Astrocyte of the cerebellum (primary cell): ENCODE results near the gene JPH3.

Source experiments
- DNase-seq: peaks from one replicate; pipeline ENCODE4 v3.0.0-alpha.2; 2011; ENCODE audit warnings: low read depth
- H3K4me3 ChIP-seq: 2 replicates; pipeline ENCODE4 v1.5.1; 2011; ENCODE audit warnings: mild to moderate bottlenecking, low read depth, low read length, moderate library complexity
- in situ Hi-C: cut with HindIII; loops from 2 replicates; pipeline ENCODE4 v1.10.0; 2017; ENCODE audit warnings: low sequenced_read_pairs
- TF ChIP-seq, protein P1 (sequence below): IDR thresholded peaks from 2 replicates; pipeline ENCODE4 v1.5.1; 2012; ENCODE audit warnings: low read length, low read depth, moderate library complexity, mild to moderate bottlenecking; ENCODE audit errors: missing control alignments

JPH3 gene

DNA sequence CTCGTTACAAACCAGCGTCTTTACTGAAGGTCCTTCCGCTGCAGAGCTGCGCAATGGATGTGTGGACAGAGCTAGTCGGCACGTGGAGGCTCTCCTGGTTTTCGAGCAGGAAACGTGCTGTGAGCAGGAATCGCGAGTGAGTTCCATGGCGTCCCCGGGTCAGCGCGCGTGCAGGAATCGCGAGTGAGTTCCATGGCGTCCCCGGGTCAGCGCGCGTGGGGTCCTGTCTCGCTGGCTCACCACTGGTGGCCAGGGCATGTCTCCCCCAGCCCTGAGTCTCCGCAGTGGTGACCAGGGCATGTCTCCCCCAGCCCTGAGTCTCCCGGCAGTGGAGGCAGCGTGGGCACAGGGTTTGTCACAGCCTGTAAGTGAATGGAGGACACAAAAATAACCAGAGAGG lies 100.8 kb downstream of the JPH3 start:
- TF ChIP-seq, protein P1, sequence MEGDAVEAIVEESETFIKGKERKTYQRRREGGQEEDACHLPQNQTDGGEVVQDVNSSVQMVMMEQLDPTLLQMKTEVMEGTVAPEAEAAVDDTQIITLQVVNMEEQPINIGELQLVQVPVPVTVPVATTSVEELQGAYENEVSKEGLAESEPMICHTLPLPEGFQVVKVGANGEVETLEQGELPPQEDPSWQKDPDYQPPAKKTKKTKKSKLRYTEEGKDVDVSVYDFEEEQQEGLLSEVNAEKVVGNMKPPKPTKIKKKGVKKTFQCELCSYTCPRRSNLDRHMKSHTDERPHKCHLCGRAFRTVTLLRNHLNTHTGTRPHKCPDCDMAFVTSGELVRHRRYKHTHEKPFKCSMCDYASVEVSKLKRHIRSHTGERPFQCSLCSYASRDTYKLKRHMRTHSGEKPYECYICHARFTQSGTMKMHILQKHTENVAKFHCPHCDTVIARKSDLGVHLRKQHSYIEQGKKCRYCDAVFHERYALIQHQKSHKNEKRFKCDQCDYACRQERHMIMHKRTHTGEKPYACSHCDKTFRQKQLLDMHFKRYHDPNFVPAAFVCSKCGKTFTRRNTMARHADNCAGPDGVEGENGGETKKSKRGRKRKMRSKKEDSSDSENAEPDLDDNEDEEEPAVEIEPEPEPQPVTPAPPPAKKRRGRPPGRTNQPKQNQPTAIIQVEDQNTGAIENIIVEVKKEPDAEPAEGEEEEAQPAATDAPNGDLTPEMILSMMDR = no peak
- in situ Hi-C loops = no loop called here
- no peak overlapping the region for H3K4me3 ChIP-seq
- no peak for DNase-seq

DNA sequence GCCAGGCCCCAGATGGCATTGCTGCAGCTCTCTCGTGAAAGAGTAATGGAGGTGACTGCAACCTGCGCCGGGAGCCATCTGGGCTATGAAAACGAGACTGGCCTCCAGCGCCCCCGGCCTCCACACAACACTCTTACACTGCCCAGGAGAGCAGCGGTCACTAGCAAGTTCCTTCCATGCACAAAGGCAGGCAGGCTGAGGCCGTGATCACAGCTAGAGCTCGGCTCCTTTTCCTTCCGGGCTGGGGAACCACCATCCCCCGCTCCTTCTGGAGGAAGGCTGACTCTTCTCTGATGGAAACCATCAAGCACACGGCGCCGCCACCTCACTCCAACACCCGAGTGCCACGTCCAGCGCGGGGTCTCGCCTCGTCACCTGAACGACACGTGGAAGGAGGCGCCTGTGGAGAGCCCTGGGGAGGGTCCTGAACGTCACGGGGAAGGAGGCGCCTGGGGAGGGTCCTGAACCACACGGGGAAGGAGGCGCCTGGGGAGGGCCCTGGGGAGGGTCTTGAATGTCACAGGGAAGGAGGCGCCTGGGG lies 101.6 kb downstream of the JPH3 start:
- in situ Hi-C loops = no loop called here

DNA sequence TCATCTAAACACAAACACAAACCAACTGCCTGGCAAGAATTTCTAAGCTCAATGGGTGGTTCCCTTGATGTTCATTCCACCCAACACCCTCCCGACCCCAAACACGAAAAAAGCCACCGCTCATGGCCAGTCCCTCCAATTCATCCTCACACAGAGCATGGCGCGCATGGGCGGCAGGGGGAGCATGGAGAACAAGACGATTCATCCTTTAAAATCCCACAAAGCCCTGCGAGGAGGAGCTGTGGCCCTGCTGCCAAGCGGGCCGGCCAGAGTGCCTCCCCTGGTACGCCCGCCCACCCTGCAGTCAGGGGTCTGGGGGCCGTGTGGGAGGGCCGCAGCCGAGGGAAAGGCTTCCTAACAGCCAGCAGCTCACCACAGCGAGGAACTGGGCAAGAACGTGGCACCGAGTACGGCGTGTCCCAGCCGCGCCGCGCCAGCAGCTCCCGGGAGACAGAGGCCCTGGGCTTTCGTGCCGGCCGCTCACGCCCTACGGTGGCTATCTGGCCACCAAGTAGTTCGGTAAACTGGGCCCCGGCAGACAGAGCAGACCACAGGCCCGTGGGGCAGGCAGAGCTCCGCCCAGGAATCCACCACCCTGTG lies 102.5 kb downstream of the JPH3 start:
- no peak for DNase-seq
- in situ Hi-C loops = no loop called here
- H3K4me3 ChIP-seq = no peak overlapping the region
- TF ChIP-seq, protein P1 = peak; percentile 50

More for the DNA sequence above, 101.6 kb downstream of the JPH3 start:
- no peak for DNase-seq
- H3K4me3 ChIP-seq = no peak overlapping the region
- TF ChIP-seq, protein P1 = no peak

DNA sequence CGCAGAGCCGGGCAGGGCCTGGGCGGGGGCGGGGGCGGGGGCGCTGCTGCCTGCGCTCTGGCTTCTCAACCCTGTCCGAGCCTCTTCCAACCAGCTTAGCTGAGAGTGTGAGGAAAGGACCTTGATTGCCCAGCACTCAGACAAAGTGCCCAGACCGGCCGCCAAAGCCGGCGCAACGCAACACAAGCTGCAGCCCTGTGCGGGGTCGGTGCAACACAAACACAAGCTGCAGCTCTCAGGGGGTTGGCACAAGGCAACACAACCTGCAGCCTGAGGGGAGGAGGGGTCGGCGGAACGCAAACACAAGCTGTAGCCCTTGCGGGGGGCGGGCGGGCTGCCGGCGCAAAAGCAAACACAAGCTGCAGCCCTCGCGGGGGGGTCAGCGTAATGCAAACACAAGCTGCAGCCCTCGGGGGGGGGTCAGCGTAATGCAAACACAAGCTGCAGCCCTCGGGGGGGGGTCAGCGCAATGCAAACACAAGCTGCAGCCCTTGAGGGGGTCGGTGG lies 103.5 kb downstream of the JPH3 start:
- no peak for DNase-seq
- H3K4me3 ChIP-seq = no peak overlapping the region
- in situ Hi-C loops = no loop called here
- TF ChIP-seq, protein P1 = no peak

DNA sequence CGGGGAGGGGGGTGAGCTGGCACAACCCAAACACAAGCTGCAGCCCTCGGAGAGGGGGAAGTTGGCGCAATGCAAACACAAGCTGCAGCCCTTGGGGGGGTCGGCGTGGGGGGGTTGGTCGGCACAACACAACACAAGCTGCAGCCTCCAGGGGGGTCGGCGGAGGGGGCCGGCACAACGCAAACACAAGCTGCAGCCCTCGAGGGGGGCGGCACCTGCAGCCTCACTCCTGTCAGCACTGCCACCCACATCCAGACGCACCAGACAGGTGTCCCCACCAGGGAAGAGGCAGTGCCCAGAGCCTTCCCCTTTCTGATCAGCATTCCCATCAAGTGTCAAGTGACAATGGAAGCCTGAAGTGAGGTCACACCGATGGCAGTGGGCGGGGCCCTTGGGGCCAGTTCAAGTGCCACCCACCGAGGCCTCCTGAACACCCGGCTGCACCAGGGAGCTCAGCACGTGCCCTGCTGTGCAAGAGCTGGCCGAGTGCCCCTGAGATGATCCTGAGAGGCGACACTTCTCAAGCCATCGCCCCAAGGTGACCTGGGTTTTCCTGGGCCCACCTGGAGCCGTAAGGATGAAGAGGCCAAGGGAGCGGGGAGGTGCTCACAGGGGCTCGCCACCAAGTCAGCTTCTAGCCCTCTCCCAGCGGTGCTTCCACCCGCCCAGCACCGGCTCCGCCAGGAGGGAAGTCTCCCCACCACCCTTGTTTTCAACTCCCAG lies 104.1 kb downstream of the JPH3 start:
- no peak for DNase-seq
- in situ Hi-C loops = no loop called here

DNA sequence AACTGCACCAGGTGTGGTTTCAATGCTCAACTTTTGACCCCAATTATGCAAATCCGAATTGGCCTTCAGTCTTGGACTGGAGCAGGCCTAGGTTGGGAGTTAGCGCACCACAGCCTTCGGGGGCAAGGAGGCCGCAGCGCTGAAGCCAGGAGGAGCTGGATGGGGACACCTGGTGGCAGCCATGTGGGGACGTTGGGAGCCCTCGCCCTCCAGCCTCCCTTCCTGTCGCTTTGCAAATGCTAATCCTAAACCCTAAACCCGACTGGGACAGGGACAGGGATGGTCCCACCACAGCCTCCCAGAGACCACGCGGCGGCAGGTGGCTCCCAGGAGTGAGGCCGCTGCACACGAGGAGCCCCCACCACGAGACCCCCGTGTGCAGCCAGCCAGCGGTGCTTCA lies 104.8 kb downstream of the JPH3 start:
- in situ Hi-C loops = no loop called here
- H3K4me3 ChIP-seq = no peak overlapping the region
- TF ChIP-seq, protein P1 = no peak
- no peak for DNase-seq

More for the DNA sequence above, 104.1 kb downstream of the JPH3 start:
- TF ChIP-seq, protein P1 = no peak
- H3K4me3 ChIP-seq = no peak overlapping the region
